GM10266 (cell line): Measurements from ENCODE around the gene MEA1.

Experiments
- DNase-seq: peaks from one replicate; pipeline ENCODE4 v3.0.0; 2012; ENCODE audit errors: extremely low spot score
- CTCF ChIP-seq: IDR thresholded peaks from 2 replicates; pipeline ENCODE4 v1.5.1; 2012; ENCODE audit warnings: mild to moderate bottlenecking, low read depth; ENCODE audit not compliant: control insufficient read depth, insufficient read depth; ENCODE audit errors: missing control alignments

Gene MEA1

GRCh38 chr6:42988486-42989020 lies 25.2 kb downstream of the MEA1 start:
- no peak for DNase-seq
- no peak for TF ChIP-seq CTCF

GRCh38 chr6:42987533-42988451 lies 26.0 kb downstream of the MEA1 start:
- DNase-seq = no peak
- no peak for TF ChIP-seq CTCF

GRCh38 chr6:42984924-42985475 lies 28.7 kb downstream of the MEA1 start:
- no peak for TF ChIP-seq CTCF
- DNase-seq = no peak

GRCh38 chr6:42984001-42984923 lies 29.5 kb downstream of the MEA1 start, which contains the start of gene PPP2R5D:
Gene PPP2R5D, plus strand, starts transcription at chr6:42984570. Its CDS starts 108 bp downstream, at chr6:42984678.
- peak; percentile 97 for DNase-seq
- TF ChIP-seq CTCF = no peak

GRCh38 chr6:42981836-42982235 lies 31.9 kb downstream of the MEA1 start:
- no peak for TF ChIP-seq CTCF
- DNase-seq = no peak

GRCh38 chr6:42979523-42980177 lies 34.1 kb downstream of the MEA1 start:
- TF ChIP-seq CTCF = no peak
- peak; percentile 40 for DNase-seq
